H1 (cell line): ENCODE measurements around the gene ZFAND6. TPM values are rescaled to one million over a fixed set of nuclear protein-coding genes. Genes with fewer than 3 reads are reported as not detected.

Experiments
- CTCF ChIA-PET: fragments of 300-600 bp; sonication (Branson Sonifier 250); formaldehyde crosslinking; loops from one replicate; lab custom pipeline; 2021; ENCODE audit not compliant: partially characterized antibody; lab: Charles Lee
- POLR2A ChIA-PET: fragments of 300-600 bp; sonication (Branson Sonifier 250); formaldehyde crosslinking; loops from one replicate; lab custom pipeline; 2021; ENCODE audit warnings: inconsistent platforms; ENCODE audit not compliant: partially characterized antibody; lab: Charles Lee
- DNase-seq, 2 experiments: peaks; one replicate each; pipeline versions ENCODE4 v3.0.0 to v3.0.0-alpha.2; 2010 to 2022; ENCODE audit warnings: low spot score in 2 of 2, low read depth in 1 of 2, mixed read lengths in 1 of 2
- FAIRE-seq: peaks from 2 replicates; lab custom pipeline; 2011; peaks lifted over from hg19 to GRCh38; lab: Jason Lieb, UNC
- H2AFZ ChIP-seq: 2 replicates; pipeline ENCODE4 v1.8.1; 2012; ENCODE audit warnings: low read length, inconsistent platforms
- H2AK5ac ChIP-seq: 2 replicates; pipeline ENCODE4 v1.6.1; 2013; ENCODE audit warnings: low read depth, low read length
- H2BK120ac ChIP-seq: replicated peaks from 2 replicates; pipeline ENCODE3; 2013; ENCODE audit warnings: low read depth, low read length, inconsistent platforms
- H2BK12ac ChIP-seq: 2 replicates; pipeline ENCODE4 v1.6.1; 2013; ENCODE audit warnings: low read depth, low read length
- H2BK15ac ChIP-seq: 2 replicates; pipeline ENCODE4 v1.6.1; 2013; ENCODE audit warnings: low read length
- H2BK20ac ChIP-seq: 2 replicates; pipeline ENCODE4 v1.6.1; 2013; ENCODE audit warnings: low read length
- H2BK5ac ChIP-seq: 2 replicates; pipeline ENCODE4 v1.6.1; 2013; ENCODE audit warnings: low read depth, low read length
- H3K14ac ChIP-seq: 2 replicates; pipeline ENCODE4 v1.6.1; 2013; ENCODE audit warnings: inconsistent platforms; ENCODE audit not compliant: insufficient read length
- H3K18ac ChIP-seq: 2 replicates; pipeline ENCODE4 v1.6.1; 2013; ENCODE audit warnings: low read length; ENCODE audit errors: extremely low read depth
- H3K23ac ChIP-seq: 2 replicates; pipeline ENCODE4 v1.6.1; 2013; ENCODE audit warnings: inconsistent platforms; ENCODE audit not compliant: insufficient read length
- H3K23me2 ChIP-seq: 2 replicates; pipeline ENCODE4 v1.6.1; 2013; ENCODE audit warnings: low read depth, low read length
- H3K27ac ChIP-seq: 2 replicates; pipeline ENCODE4 v1.6.1; 2011; ENCODE audit warnings: low read depth, low read length, inconsistent platforms
- H3K27me3 ChIP-seq, 4 experiments: replicated peaks in 1 of 4; 1 replicate in 1 of 4; 2 replicates in 3 of 4; pipeline versions ENCODE4 v1.6.1 to v1.8.1; 2011 to 2013; ENCODE audit warnings: low read length in 3 of 4, mild to moderate bottlenecking in 3 of 4, inconsistent platforms in 2 of 4, mixed read lengths in 2 of 4, moderate library complexity in 1 of 4; ENCODE audit not compliant: control insufficient read depth in 3 of 4, insufficient read depth in 3 of 4; ENCODE audit errors: extremely low read depth in 1 of 4
- H3K36me3 ChIP-seq, 4 experiments: 2 replicates each; pipeline versions ENCODE4 v1.6.1 to v1.8.1; 2011 to 2013; ENCODE audit warnings: mild to moderate bottlenecking in 4 of 4, low read length in 3 of 4, moderate library complexity in 2 of 4, control low read depth in 1 of 4, inconsistent platforms in 1 of 4; ENCODE audit not compliant: insufficient read depth in 4 of 4, control insufficient read depth in 2 of 4
- H3K4ac ChIP-seq: replicated peaks from 2 replicates; pipeline ENCODE3; 2013; ENCODE audit warnings: low read length, low read depth, mixed read lengths, inconsistent platforms; ENCODE audit not compliant: insufficient read length
- H3K4me1 ChIP-seq, 4 experiments: replicated peaks in 1 of 4; 1 replicate in 1 of 4; 2 replicates in 3 of 4; pipeline versions ENCODE4 v1.6.1 to v1.8.1; 2011 to 2013; ENCODE audit warnings: low read length in 3 of 4, inconsistent platforms in 2 of 4, mixed read lengths in 1 of 4; ENCODE audit not compliant: insufficient read depth in 4 of 4, control insufficient read depth in 3 of 4
- H3K4me2 ChIP-seq, 2 experiments: 2 replicates each; pipeline versions ENCODE4 v1.6.1 to v1.8.1; 2011 to 2013; ENCODE audit warnings: low read depth in 2 of 2, low read length in 2 of 2, control low read depth in 1 of 2, inconsistent platforms in 1 of 2, mild to moderate bottlenecking in 1 of 2; ENCODE audit not compliant: insufficient read depth in 1 of 2
- H3K4me3 ChIP-seq, 4 experiments: fragments of 200-600, 300-600 bp in 1 of 4; sonication (generic), shearing (Covaris generic), sonication (Bioruptor Twin) in 1 of 4; 2 replicates each; pipeline versions ENCODE4 v1.5.1 to v1.8.1; 2011 to 2016; ENCODE audit warnings: low read length in 4 of 4, low read depth in 3 of 4, control low read depth in 2 of 4, inconsistent platforms in 2 of 4, mild to moderate bottlenecking in 2 of 4, mixed read lengths in 1 of 4, moderate library complexity in 1 of 4; ENCODE audit not compliant: insufficient read depth in 2 of 4; ENCODE audit errors: extremely low read depth in 1 of 4
- H3K56ac ChIP-seq: replicated peaks from 2 replicates; pipeline ENCODE3; 2013; ENCODE audit warnings: low read depth, mild to moderate bottlenecking, mixed read lengths, low read length, inconsistent platforms; ENCODE audit not compliant: insufficient read length
- H3K79me1 ChIP-seq: 2 replicates; pipeline ENCODE4 v1.6.1; 2013; ENCODE audit warnings: low read depth, low read length, control low read depth
- H3K79me2 ChIP-seq, 2 experiments: 2 replicates each; pipeline versions ENCODE4 v1.6.1 to v1.8.1; 2012 to 2013; ENCODE audit warnings: low read length in 2 of 2, mild to moderate bottlenecking in 2 of 2, inconsistent platforms in 1 of 2; ENCODE audit not compliant: insufficient read depth in 2 of 2, control insufficient read depth in 1 of 2
- H3K9ac ChIP-seq, 4 experiments: replicated peaks in 1 of 4; 1 replicate in 1 of 4; 2 replicates in 3 of 4; pipeline versions ENCODE4 v1.6.1 to v1.8.1; 2011 to 2013; ENCODE audit warnings: low read depth in 3 of 4, low read length in 3 of 4, control low read depth in 2 of 4, mild to moderate bottlenecking in 2 of 4, moderate library complexity in 2 of 4, inconsistent platforms in 1 of 4; ENCODE audit errors: extremely low read depth in 1 of 4
- H3K9me3 ChIP-seq, 2 experiments: 2 replicates each; pipeline versions ENCODE4 v1.6.1 to v1.8.1; 2012 to 2013; ENCODE audit warnings: mild to moderate bottlenecking in 2 of 2, moderate library complexity in 2 of 2, control low read depth in 1 of 2, inconsistent platforms in 1 of 2, low read depth in 1 of 2, low read length in 1 of 2, mixed read lengths in 1 of 2; ENCODE audit not compliant: insufficient read depth in 2 of 2
- H4K20me1 ChIP-seq, 2 experiments: replicated peaks in 1 of 2; 2 replicates each; pipeline versions ENCODE3 to v1.8.1; 2011 to 2013; ENCODE audit warnings: inconsistent platforms in 2 of 2, low read length in 2 of 2, mild to moderate bottlenecking in 1 of 2; ENCODE audit not compliant: insufficient read depth in 2 of 2, control insufficient read depth in 1 of 2
- H4K5ac ChIP-seq: 2 replicates; pipeline ENCODE4 v1.6.1; 2013; ENCODE audit warnings: low read length, low read depth, mixed read lengths, inconsistent platforms; ENCODE audit not compliant: insufficient read length
- H4K8ac ChIP-seq: 2 replicates; pipeline ENCODE4 v1.8.0; 2013; ENCODE audit warnings: mild to moderate bottlenecking, moderate library complexity, low read length, inconsistent platforms; ENCODE audit not compliant: insufficient read depth; ENCODE audit errors: extremely low read depth
- H4K91ac ChIP-seq: replicated peaks from 2 replicates; pipeline ENCODE3; 2013; ENCODE audit warnings: low read length, mixed read lengths, inconsistent platforms; ENCODE audit not compliant: insufficient read length
- ASH2L ChIP-seq: fragments of 200-600, 300-600 bp; sonication (generic); IDR thresholded peaks from one replicate; pipeline ENCODE4 v1.7.1; 2017; ENCODE audit warnings: low read length
- BACH1 ChIP-seq: IDR thresholded peaks from 2 replicates; pipeline ENCODE4 v1.6.1; 2012; ENCODE audit warnings: low read length, improper control_type of control experiment
- CBX8 ChIP-seq: fragments of 300-800, 300-1000 bp; sonication (generic); IDR thresholded peaks from 2 replicates; pipeline ENCODE4 v1.7.1; 2016; ENCODE audit warnings: low read depth, low read length, borderline replicate concordance
- CEBPB ChIP-seq: IDR thresholded peaks from 2 replicates; pipeline ENCODE4 v1.6.1; 2012; ENCODE audit warnings: low read depth, low read length
- HDAC2 ChIP-seq, 2 experiments: fragments of 300-600 bp in 1 of 2; sonication (generic) in 1 of 2; IDR thresholded peaks; 2 replicates each; pipeline ENCODE4 v1.6.1; 2011 to 2012; ENCODE audit warnings: low read depth in 2 of 2, low read length in 2 of 2, mild to moderate bottlenecking in 2 of 2, moderate library complexity in 2 of 2, borderline replicate concordance in 1 of 2, inconsistent platforms in 1 of 2
- JUN ChIP-seq: IDR thresholded peaks from 2 replicates; pipeline ENCODE4 v1.6.1; 2011; ENCODE audit warnings: low read depth, mild to moderate bottlenecking, improper control_type of control experiment, low read length
- POLR2A ChIP-seq, 2 experiments: IDR thresholded peaks; 1 replicate in 1 of 2; 2 replicates in 1 of 2; pipeline ENCODE4 v1.6.1; 2011; ENCODE audit warnings: low read depth in 2 of 2, low read length in 2 of 2, mild to moderate bottlenecking in 2 of 2; ENCODE audit errors: control extremely low read depth in 1 of 2
- RBBP5 ChIP-seq: IDR thresholded peaks from 2 replicates; pipeline ENCODE4 v1.7.1; 2012; ENCODE audit warnings: low read depth, mild to moderate bottlenecking, inconsistent platforms, low read length, moderate library complexity, borderline replicate concordance
- RNF2 ChIP-seq: fragments of 200-900, 300-1000 bp; sonication (generic); IDR thresholded peaks from 2 replicates; pipeline ENCODE4 v1.7.1; 2016; ENCODE audit warnings: borderline replicate concordance, low read depth, mild to moderate bottlenecking, antibody characterized with exemption, low read length; ENCODE audit not compliant: poor library complexity, severe bottlenecking; ENCODE audit errors: missing control alignments
- SIN3A ChIP-seq, 2 experiments: IDR thresholded peaks in 1 of 2; conservative IDR thresholded peaks in 1 of 2; 2 replicates each; pipeline ENCODE4 v1.6.1; 2011 to 2012; ENCODE audit warnings: low read length in 2 of 2, improper control_type of control experiment in 1 of 2, low read depth in 1 of 2, mild to moderate bottlenecking in 1 of 2
- SIX5 ChIP-seq: IDR thresholded peaks from 2 replicates; pipeline ENCODE4 v1.6.1; 2011; ENCODE audit warnings: mild to moderate bottlenecking, low read depth, low read length
- SP4 ChIP-seq: IDR thresholded peaks from 2 replicates; pipeline ENCODE4 v1.6.1; 2012; ENCODE audit warnings: low read length, inconsistent platforms
- ZNF274 ChIP-seq: IDR thresholded peaks from 2 replicates; pipeline ENCODE4 v1.7.0; 2012; ENCODE audit warnings: low read length, borderline replicate concordance; ENCODE audit errors: extremely low read depth
- WGBS, 2 experiments: shearing (Covaris generic) in 1 of 2; methylation state at CpG; one replicate each; pipeline versions ENCODE4 v1.1.6 to v1.1.7; 2013 to 2015; ENCODE audit warnings: low lambda C conversion rate in 2 of 2, mixed read lengths in 2 of 2, inconsistent platforms in 1 of 2, low coverage in 1 of 2, missing lambda C conversion rate in 1 of 2; ENCODE audit not compliant: insufficient replicate concordance in 2 of 2, insufficient coverage in 1 of 2, insufficient read length in 1 of 2; ENCODE audit errors: extremely low coverage in 1 of 2, missing lambda C conversion rate in 1 of 2; 5-methylcytosine and 5-hydroxymethylcytosine counted together
- polyA plus RNA-seq, 7 experiments: library from polyadenylated mRNA; depleted of rRNA in 3 of 7; stranded (reverse) in 5 of 7; unstranded in 2 of 7; fragments of >200 nt in 5 of 7; fragments of 200-250 nt in 2 of 7; gene quantifications; 1 replicate in 5 of 7; 2 replicates in 1 of 7; 4 replicates in 1 of 7; pipeline versions ENCODE4 v1.2.1 to v1.2.3, GENCODE V29; 2011 to 2013; ENCODE audit warnings: missing spikeins in 2 of 7, mixed read lengths in 2 of 7
- total RNA-seq: library from RNA; stranded (reverse); fragmentation: NEBNext Ultra II Directional; extraction: Animal tissue kit (Norgen Biotek cat#: 25700); gene quantifications from 2 replicates; pipeline ENCODE4 v1.2.1, GENCODE V29; 2021

Gene ZFAND6
- total and polyA plus RNA-seq, 2 of the 8 experiments (the other 6 are each of a cell fraction or from before 2014, with no cell fraction given), result 136 to 237 TPM

GRCh38 chr15:80012060-80012726 is 47.3 kb upstream of the ZFAND6 start:
- H3K4me3 ChIP-seq, result no peak overlapping the region
- no peaks in the 10 kb centered on the region for H4K20me1 ChIP-seq
- H3K79me1 ChIP-seq, result no peaks in the 10 kb centered on the region
- no peaks in the 10 kb centered on the region; a peak in 2 of 4 replicates for H3K9me3 ChIP-seq
- no peak overlapping the region for H2AK5ac ChIP-seq
- H3K18ac ChIP-seq, result no peak overlapping the region
- FAIRE-seq (no peak), DNase-seq (no peak)
- H2BK120ac ChIP-seq, result no peak overlapping the region
- H3K23me2 ChIP-seq, result no peaks in the 10 kb centered on the region
- H3K4me1 ChIP-seq, result no peaks in the 10 kb centered on the region
- no peaks in the 10 kb centered on the region for H3K36me3 ChIP-seq
- no peak overlapping the region for H3K14ac ChIP-seq
- no peak overlapping the region for H3K9ac ChIP-seq
- no peaks in the 10 kb centered on the region for H3K27me3 ChIP-seq
- H3K27ac ChIP-seq, result no peak overlapping the region
- no peak overlapping the region for H4K5ac ChIP-seq
- no peak overlapping the region for H3K23ac ChIP-seq
- no peak overlapping the region for H3K4me2 ChIP-seq
- H3K56ac ChIP-seq, result no peak overlapping the region
- no peak overlapping the region for H2BK20ac ChIP-seq
- no peaks in the 10 kb centered on the region for H3K79me2 ChIP-seq
- H4K8ac ChIP-seq, result no peak overlapping the region
- ChIA-PET CTCF (no interaction called here), POLR2A (no interaction called here)
- no peak overlapping the region for H2BK15ac ChIP-seq
- WGBS, 2 experiments, result 87% methylated on average over 6 of the region's 6 CpGs; no CpG with 5 or more reads in 1 of the 2 experiments
- no peak overlapping the region for H2AFZ ChIP-seq
- no peak overlapping the region for H2BK12ac ChIP-seq
- no peak overlapping the region for H4K91ac ChIP-seq
- H2BK5ac ChIP-seq, result no peak overlapping the region
- no peak overlapping the region for H3K4ac ChIP-seq
- TF ChIP-seq HDAC2 (IDR thresholded peaks at IDR 0.05; ENCODE audit: borderline replicate concordance in 1 of 2, low read depth in 2 of 2, low read length in 2 of 2) (no peak), RBBP5 (no peak), ASH2L (no peak), RNF2 (no peak), SIX5 (no peak), ZNF274 (no peak), SP4 (no peak), CBX8 (no peak), POLR2A (IDR thresholded peaks at IDR 0.05; ENCODE audit: control extremely low read depth in 1 of 2, low read depth in 2 of 2, low read length in 2 of 2) (no peak), JUN (no peak), BACH1 (no peak), SIN3A (conservative IDR thresholded peaks at IDR 0.05 in 1 of 2, IDR thresholded peaks at IDR 0.05 in 1 of 2; ENCODE audit: low read depth in 1 of 2, low read length in 2 of 2) (no peak), CEBPB (no peak)
